NCI-H1105 treated with DMSO at 0.1 percent for 48 hours (cell line): ENCODE results near the gene SERINC2.

Source experiments
- DNase-seq: peaks from one replicate; lab custom pipeline; 2025; lab: John Stamatoyannopoulos, UW

Gene SERINC2

GRCh38 chr1:31412732-31413404 lies at the start of gene SERINC2:
SERINC2 (plus strand) TSS chr1:31413213; CDS start chr1:31413266, 53 bp downstream.
- DNase-seq = peak; percentile 52

DNA sequence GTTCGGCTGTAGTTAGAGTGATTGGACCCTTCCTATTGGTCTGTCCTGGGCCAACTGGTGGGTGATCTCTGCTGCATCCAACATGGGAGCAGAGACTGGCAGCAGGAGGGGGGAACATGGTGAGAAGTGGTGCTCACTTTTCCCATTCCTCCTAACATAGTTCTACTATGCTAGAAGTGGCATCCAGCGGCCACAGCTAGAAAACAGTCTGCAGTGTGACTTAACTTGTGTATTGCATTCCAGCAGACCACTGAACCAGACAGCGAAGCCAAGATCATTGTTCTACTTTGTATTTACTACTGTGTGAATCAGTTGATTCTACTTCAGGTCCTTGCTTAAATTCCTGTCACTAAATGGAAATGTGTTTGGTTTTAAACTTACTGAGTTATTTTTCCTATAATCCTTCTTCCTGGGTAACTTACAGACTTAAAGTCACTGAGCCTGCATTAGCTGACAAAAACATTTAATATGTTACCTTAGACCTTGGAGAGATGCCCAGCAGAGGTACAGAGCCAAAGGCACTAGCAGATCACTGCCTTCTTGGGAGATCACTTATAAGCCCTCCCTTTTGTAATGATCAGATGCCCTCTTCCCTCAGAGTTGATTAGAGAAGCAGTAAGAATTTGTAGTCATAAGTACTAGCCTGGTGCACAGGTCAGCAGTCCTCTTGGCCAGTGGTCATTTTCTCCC lies 48.3 kb upstream of the SERINC2 start:
- DNase-seq = no peak

- DNase-seq = no peak
Observed at GRCh38 chr1:31366796-31367195, 46.2 kb upstream of the SERINC2 start.

- no peak for DNase-seq
Observed at GRCh38 chr1:31368611-31369107, 44.4 kb upstream of the SERINC2 start.

DNA sequence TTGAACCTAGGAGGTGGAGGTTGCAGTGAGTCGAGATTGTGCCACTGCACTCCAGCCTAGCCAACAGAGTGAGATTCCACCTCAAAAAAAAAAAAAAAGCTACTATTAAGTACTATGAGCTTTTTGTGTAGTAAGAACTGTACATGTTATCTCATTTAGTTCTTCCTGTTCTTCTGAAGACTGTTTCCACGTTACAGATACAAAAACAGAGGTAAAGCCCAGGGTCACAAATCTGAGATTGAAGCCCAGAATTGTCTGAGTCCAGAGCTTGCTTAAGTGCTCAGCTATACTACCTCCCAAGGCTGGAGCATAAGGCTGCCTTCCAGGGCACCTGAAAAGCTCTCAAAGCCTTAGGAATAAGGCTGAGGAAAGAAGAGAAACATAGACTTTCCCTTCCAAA lies 43.0 kb upstream of the SERINC2 start:
- DNase-seq = no peak

- DNase-seq = no peak
Observed at GRCh38 chr1:31370565-31370964, 42.4 kb upstream of the SERINC2 start.

DNA sequence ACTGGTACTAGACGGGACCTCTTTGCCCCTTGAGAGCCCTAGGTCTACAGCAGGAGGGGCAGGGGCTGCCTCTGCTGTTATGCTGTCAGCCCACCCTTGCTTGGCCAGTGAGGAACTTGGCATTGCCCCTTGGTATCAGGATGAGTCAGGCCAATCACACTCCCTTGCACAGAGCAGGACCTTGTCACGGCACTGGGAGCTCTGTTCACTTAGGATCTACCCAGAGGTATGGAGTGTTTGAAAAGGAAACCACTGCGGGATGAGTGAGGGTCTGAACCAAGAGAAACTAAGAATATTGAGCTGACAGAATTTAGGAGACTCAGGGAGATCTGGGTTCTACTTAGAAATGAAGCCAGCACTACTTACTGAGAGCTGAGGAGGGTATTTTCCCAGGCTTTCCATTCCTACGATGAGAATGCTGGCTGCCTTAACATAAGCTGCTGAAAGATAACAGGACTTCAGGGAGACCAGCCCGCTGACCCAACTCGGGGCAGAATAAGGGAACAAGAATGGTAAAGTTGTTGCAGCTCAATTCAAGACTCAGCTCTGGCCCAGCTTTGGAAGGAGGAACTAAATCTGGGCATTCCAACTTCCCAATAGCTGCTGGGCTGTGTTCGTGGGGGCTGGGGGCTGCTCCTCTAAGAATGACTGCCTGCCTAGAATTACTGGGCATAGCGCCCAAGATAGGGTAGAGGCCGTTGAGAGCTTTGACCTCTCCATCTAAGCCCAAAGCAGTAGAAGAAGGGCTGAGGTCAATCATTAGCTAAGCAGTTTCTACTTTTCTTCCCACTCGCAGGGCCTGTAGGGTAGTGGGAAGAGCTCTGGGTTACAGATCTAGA lies 41.7 kb upstream of the SERINC2 start:
- DNase-seq = no peak

DNA sequence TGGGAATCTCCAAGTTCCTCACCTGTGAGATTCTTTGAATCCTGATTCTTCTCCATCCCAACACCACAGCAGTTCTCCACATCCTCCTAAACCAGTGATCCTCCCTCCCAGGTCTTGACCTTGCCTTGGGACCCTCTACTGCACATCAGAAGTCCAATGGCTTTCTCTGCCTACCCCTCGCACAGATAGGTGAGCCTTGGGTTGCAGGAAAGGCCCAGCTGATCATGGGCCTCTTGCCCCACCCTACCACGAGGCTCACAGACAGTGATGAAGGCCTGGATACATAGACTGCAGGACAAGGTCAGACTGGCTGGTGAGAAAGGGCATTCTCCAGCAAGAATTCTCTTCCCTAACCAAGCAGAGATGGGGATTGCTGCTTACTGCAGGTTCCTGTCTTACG lies 41.0 kb upstream of the SERINC2 start:
- DNase-seq = no peak

- DNase-seq = no peak
Observed at GRCh38 chr1:31372751-31373055, 40.3 kb upstream of the SERINC2 start.

DNA sequence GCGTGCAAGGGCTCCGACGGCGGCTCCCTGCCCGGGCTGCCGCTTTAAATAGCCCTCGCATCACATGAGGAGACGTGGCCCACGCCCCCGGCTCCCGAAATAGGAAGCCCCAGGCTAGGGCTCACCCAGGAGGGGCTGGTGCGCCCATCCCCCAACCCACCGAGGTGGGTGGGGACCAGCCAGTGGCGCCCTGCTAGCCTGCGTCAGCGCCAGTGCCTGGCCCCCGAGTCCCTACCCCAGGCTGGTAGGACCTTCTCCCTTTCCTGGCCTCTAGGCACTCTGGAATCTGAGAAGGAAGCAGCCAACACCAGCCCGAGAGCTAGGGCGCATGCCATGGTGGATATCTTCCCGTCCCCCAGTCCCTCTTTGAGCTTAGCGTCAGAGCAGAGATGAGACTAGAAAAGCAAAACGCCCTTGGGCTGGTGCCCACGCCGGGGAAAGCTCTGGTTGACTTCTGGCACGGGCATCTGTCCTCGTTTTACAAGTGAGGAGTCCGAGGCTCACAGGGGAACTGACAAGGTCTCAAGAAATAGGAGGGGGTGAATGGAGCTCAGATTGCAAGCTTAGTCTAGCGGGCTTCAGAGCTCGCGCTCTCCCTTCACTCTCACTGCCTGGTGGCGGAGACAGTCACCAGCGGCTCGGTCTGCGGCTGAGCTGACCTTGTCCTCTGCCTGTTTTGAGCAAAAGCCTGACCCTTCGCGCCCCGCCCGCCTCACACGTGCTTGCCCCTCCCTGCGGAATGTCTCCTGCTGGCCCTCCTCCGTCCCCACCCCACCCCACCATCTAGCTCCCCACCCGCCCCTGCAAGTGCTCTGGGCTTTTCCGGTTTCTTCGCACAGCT lies 39.7 kb upstream of the SERINC2 start, which contains the start of gene FABP3:
FABP3 (minus strand) TSS at position 21 of the 841 bp plus-strand sequence. CDS start 62 bp downstream, outside the sequence.
- DNase-seq = peak; percentile 73

DNA sequence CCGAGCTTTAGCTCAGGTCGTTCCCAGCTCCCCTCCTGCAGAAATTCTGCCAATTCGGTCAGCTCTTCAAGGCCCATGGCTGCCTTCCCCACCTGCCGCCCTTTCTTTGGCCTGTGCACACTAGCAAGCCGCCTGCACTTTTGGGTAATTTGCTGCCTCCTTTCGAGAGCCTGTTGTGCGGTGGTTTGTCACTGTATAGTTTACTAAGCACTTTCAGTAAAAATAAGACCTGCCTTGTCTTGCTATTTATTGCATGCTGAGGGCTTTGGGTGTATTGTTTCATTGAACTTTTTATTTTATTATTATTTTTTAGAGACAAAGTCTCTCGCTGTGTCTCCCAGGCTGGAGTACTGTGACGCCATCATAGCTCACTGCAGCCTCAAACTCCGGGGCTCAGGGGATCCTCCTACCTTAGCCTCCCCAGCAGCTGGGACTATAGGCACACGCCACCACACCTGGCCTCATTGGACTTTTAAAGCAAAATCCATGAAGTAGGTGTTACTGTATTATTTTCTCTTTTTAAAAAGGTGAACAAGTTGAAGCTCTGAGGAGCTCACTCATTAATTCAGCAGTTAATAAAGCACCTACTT lies 39.0 kb upstream of the SERINC2 start:
- peak; percentile 73 for DNase-seq

GRCh38 chr1:31374511-31375196 lies 38.4 kb upstream of the SERINC2 start:
- no peak for DNase-seq

- peak; percentile 19 for DNase-seq
Observed at GRCh38 chr1:31376375-31377134, 36.5 kb upstream of the SERINC2 start.

- DNase-seq = no peak
Observed at GRCh38 chr1:31377364-31377863, 35.6 kb upstream of the SERINC2 start.

DNA sequence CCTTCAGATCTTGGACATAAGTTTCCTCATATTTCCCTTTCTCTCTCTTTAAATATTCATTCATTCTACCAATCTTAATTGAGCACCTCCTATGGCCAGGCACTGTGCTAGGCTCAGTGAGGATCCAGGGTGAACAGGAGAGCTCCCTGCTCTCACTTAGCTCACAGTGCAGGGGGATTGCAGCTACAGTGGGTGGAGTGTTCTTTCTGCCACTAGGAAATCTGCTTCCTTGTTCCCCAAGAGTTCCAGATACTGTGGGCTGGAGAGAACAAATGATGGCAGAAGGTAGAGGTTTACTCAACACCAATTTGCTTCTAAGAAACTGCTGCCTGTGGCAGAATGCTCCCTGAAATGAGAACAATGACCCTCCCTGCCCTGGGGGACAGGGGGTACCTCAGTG lies 35.0 kb upstream of the SERINC2 start:
- DNase-seq = no peak

- DNase-seq = no peak
Observed at GRCh38 chr1:31380181-31380580, 32.8 kb upstream of the SERINC2 start.

DNA sequence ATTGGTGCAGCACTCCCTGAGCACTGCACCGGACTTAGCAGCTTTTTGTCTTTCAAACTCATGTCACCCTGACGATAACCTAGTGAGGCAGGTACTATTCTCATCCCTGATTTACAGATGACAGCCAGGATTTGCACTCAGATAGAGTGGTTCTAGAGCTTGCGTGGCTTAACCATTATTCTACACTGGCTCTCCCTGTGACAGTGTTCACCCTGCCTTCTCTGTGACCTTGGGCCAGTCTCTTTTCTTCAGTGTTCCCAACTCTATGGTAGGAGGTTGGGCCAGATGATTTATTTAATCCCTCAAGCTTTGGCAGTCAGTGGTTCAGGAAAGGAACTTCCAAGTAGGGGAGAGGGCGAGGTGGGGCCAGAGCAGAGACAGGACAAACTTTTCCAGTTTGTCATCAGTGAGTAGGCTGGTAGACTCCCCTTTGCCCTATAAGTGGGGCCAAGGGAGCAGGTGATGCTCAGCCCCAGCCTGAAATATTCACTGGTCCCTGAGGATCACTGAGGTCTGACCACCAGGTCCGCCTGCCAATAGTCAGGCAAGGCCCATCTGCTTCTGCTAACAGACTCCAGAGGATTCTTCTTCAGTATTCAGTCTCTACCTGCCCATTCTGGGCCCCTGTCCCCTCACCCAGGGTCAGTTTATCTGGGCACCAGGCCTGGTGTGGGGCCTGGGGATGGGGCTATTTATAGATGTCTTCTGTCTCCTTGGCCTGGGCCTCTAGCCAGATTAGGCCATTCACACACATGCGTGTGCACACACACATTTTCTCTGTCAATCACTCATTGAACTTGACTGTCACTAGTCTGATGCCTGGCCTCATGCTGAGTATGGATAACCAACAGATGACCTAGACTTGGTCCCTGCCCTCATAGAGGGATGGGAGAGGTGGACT lies 31.4 kb upstream of the SERINC2 start:
- DNase-seq = no peak

- DNase-seq = no peak
Observed at GRCh38 chr1:31382379-31382989, 30.5 kb upstream of the SERINC2 start.
